Suppressor macrophage (primary cell): ENCODE data around the gene FOXE3.

Experiments
- DNase-seq, 4 experiments: peaks; one replicate each; pipeline ENCODE4 v3.0.0-alpha.2; 2020 to 2022
- total RNA-seq, 17 experiments: gene quantifications; one replicate each; lab custom pipeline; 2026; ENCODE audit warnings: mixed read lengths in 6 of 17, inconsistent platforms in 3 of 17; lab: John Stamatoyannopoulos, UW

FOXE3 gene
- 0 to 0.22 (median 0) reads per million in 17 experiments for total RNA-seq

- DNase-seq: no peak
Measured at GRCh38 chr1:47415728-47416318, at the start of gene FOXE3. Gene FOXE3 (plus strand): TSS chr1:47416285. CDS start chr1:47416316, 31 bp downstream.

GRCh38 chr1:47367651-47368050 is 48.4 kb upstream of the FOXE3 start:
- no peak for DNase-seq

GRCh38 chr1:47371016-47371517 is 45.0 kb upstream of the FOXE3 start:
- no peak for DNase-seq

- DNase-seq: no peak
Measured at GRCh38 chr1:47374501-47374900, 41.6 kb upstream of the FOXE3 start.

- DNase-seq: no peak
Measured at GRCh38 chr1:47378147-47378546, 37.9 kb upstream of the FOXE3 start.

- no peak for DNase-seq
Measured at GRCh38 chr1:47380699-47381098, 35.4 kb upstream of the FOXE3 start.

GRCh38 chr1:47382399-47382983 is 33.6 kb upstream of the FOXE3 start:
- DNase-seq: no peak

GRCh38 chr1:47384083-47384482 is 32.0 kb upstream of the FOXE3 start:
- DNase-seq: no peak

- no peak for DNase-seq
Measured at GRCh38 chr1:47385020-47385419, 31.1 kb upstream of the FOXE3 start.

- DNase-seq: no peak
Measured at GRCh38 chr1:47386268-47386667, 29.8 kb upstream of the FOXE3 start.

- DNase-seq: no peak
Measured at GRCh38 chr1:47388030-47388890, 27.8 kb upstream of the FOXE3 start.

GRCh38 chr1:47388891-47389238 is 27.2 kb upstream of the FOXE3 start:
- peak; percentile 69 to 84 (median 79) for DNase-seq

- no peak for DNase-seq
Measured at GRCh38 chr1:47389731-47390130, 26.4 kb upstream of the FOXE3 start.

- DNase-seq: no peak
Measured at GRCh38 chr1:47390843-47391242, 25.2 kb upstream of the FOXE3 start.

GRCh38 chr1:47393141-47393540 is 22.9 kb upstream of the FOXE3 start:
- DNase-seq: no peak

GRCh38 chr1:47395433-47395832 is 20.7 kb upstream of the FOXE3 start:
- no peak for DNase-seq

GRCh38 chr1:47396671-47397196 is 19.4 kb upstream of the FOXE3 start:
- DNase-seq: no peak

- DNase-seq: no peak
Measured at GRCh38 chr1:47399138-47399845, 16.8 kb upstream of the FOXE3 start.

GRCh38 chr1:47399846-47400155 is 16.3 kb upstream of the FOXE3 start:
- no peak for DNase-seq

GRCh38 chr1:47401761-47402160 is 14.3 kb upstream of the FOXE3 start:
- no peak for DNase-seq

- DNase-seq: no peak
Measured at GRCh38 chr1:47402591-47402990, 13.5 kb upstream of the FOXE3 start.

- DNase-seq: no peak
Measured at GRCh38 chr1:47403321-47403910, 12.7 kb upstream of the FOXE3 start.
